Fibroblast of lung (primary cell): ENCODE measurements around the gene NCL.
"Not testable (repeated sequence)": the region's sequence is repeated elsewhere in the genome, so short reads cannot be mapped to it uniquely, and the experiment has no call there.

ENCODE experiments used
- CTCF ChIP-seq, 2 donors: IDR thresholded peaks in 1 of 2; conservative IDR thresholded peaks in 1 of 2; 1 replicate in 1 of 2; 2 replicates in 1 of 2; pipeline ENCODE4 v1.5.1; 2011 to 2012; ENCODE audit warnings: low read length in 2 of 2, control low read depth in 1 of 2, inconsistent platforms in 1 of 2, low read depth in 1 of 2, mild to moderate bottlenecking in 1 of 2
- EZH2 ChIP-seq: IDR thresholded peaks from 2 replicates; pipeline ENCODE4 v1.5.1; 2012; ENCODE audit warnings: low read length, control low read depth, mild to moderate bottlenecking; ENCODE audit errors: missing control alignments

- not testable (repeated sequence) for TF ChIP-seq EZH2; CTCF (conservative IDR thresholded peaks at IDR 0.05 in 1 of 2, IDR thresholded peaks at IDR 0.05 in 1 of 2; ENCODE audit: low read depth in 1 of 2, low read length in 2 of 2)
Measured at GRCh38 chr2:231460841-231461240, 3.4 kb downstream of the NCL start.
